HEK293 (cell line): Measurements from ENCODE around the gene TLE3.

Source experiments
- ATF2 ChIP-seq: fragments of 450-650 bp; formaldehyde crosslinking; IDR thresholded peaks from 2 replicates; pipeline ENCODE4 v1.5.1; 2016; ENCODE audit warnings: missing biosample characterization, missing genetic modification characterization, low read depth
- IKZF3 ChIP-seq: fragments of 450-650 bp; IDR thresholded peaks from 2 replicates; pipeline ENCODE4 v1.5.0; 2018; ENCODE audit warnings: missing biosample characterization, mild to moderate bottlenecking, missing genetic modification characterization, moderate library complexity
- MYNN ChIP-seq: fragments of 450-650 bp; formaldehyde crosslinking; IDR thresholded peaks from 2 replicates; pipeline ENCODE4 v1.5.1; 2016; ENCODE audit warnings: missing biosample characterization, missing genetic modification characterization, borderline replicate concordance
- PATZ1 ChIP-seq: fragments of 450-650 bp; formaldehyde crosslinking; IDR thresholded peaks from 2 replicates; pipeline ENCODE4 v1.5.1; 2016; ENCODE audit warnings: missing biosample characterization, missing genetic modification characterization
- ZBTB10 ChIP-seq: fragments of 450-650 bp; formaldehyde crosslinking; IDR thresholded peaks from 2 replicates; pipeline ENCODE4 v1.5.1; 2016; ENCODE audit warnings: missing biosample characterization, missing genetic modification characterization
- ZBTB11 ChIP-seq: fragments of 450-650 bp; formaldehyde crosslinking; conservative IDR thresholded peaks from 2 replicates; pipeline ENCODE4 v1.5.1; 2016; ENCODE audit warnings: low read depth, missing biosample characterization, missing genetic modification characterization
- ZBTB6 ChIP-seq: fragments of 450-650 bp; formaldehyde crosslinking; IDR thresholded peaks from 2 replicates; pipeline ENCODE4 v1.5.1; 2017; ENCODE audit warnings: missing biosample characterization, missing genetic modification characterization
- ZBTB8A ChIP-seq: fragments of 450-650 bp; formaldehyde crosslinking; IDR thresholded peaks from 2 replicates; pipeline ENCODE4 v1.5.1; 2016; ENCODE audit warnings: missing biosample characterization, missing genetic modification characterization
- ZFP37 ChIP-seq: fragments of 450-650 bp; formaldehyde crosslinking; IDR thresholded peaks from 2 replicates; pipeline ENCODE4 v1.5.1; 2016; ENCODE audit warnings: missing biosample characterization, missing genetic modification characterization
- ZFP41 ChIP-seq: fragments of 450-650 bp; formaldehyde crosslinking; IDR thresholded peaks from 2 replicates; pipeline ENCODE4 v1.5.1; 2016; ENCODE audit warnings: missing biosample characterization, missing genetic modification characterization, borderline replicate concordance
- ZIC2 ChIP-seq: fragments of 450-650 bp; formaldehyde crosslinking; IDR thresholded peaks from 2 replicates; pipeline ENCODE4 v1.5.1; 2016; ENCODE audit warnings: missing biosample characterization, missing genetic modification characterization
- ZNF10 ChIP-seq: fragments of 450-650 bp; formaldehyde crosslinking; IDR thresholded peaks from 2 replicates; pipeline ENCODE4 v1.5.1; 2017; ENCODE audit warnings: missing biosample characterization, missing genetic modification characterization
- ZNF155 ChIP-seq: fragments of 450-650 bp; formaldehyde crosslinking; IDR thresholded peaks from 2 replicates; pipeline ENCODE4 v1.5.1; 2016; ENCODE audit warnings: missing biosample characterization, missing genetic modification characterization
- ZNF157 ChIP-seq: fragments of 450-650 bp; formaldehyde crosslinking; IDR thresholded peaks from 2 replicates; pipeline ENCODE4 v1.5.1; 2016; ENCODE audit warnings: missing biosample characterization, missing genetic modification characterization
- ZNF16 ChIP-seq: fragments of 450-650 bp; formaldehyde crosslinking; IDR thresholded peaks from 2 replicates; pipeline ENCODE4 v1.5.1; 2016; ENCODE audit warnings: low read depth, missing biosample characterization, missing genetic modification characterization
- ZNF169 ChIP-seq: fragments of 450-650 bp; formaldehyde crosslinking; IDR thresholded peaks from 2 replicates; pipeline ENCODE4 v1.5.1; 2016; ENCODE audit warnings: missing biosample characterization, missing genetic modification characterization
- ZNF26 ChIP-seq: fragments of 450-650 bp; formaldehyde crosslinking; IDR thresholded peaks from 2 replicates; pipeline ENCODE4 v1.5.1; 2016; ENCODE audit warnings: missing biosample characterization, missing genetic modification characterization
- ZNF311 ChIP-seq: fragments of 450-650 bp; formaldehyde crosslinking; IDR thresholded peaks from 2 replicates; pipeline ENCODE4 v1.5.1; 2017; ENCODE audit warnings: missing biosample characterization, missing genetic modification characterization, borderline replicate concordance
- ZNF391 ChIP-seq: fragments of 450-650 bp; formaldehyde crosslinking; IDR thresholded peaks from 2 replicates; pipeline ENCODE4 v1.5.1; 2016; ENCODE audit warnings: low read depth, missing biosample characterization, missing genetic modification characterization, borderline replicate concordance
- ZNF423 ChIP-seq: fragments of 450-650 bp; formaldehyde crosslinking; IDR thresholded peaks from 2 replicates; pipeline ENCODE4 v1.5.1; 2016; ENCODE audit warnings: missing biosample characterization, missing genetic modification characterization
- ZNF48 ChIP-seq: fragments of 450-650 bp; formaldehyde crosslinking; IDR thresholded peaks from 2 replicates; pipeline ENCODE4 v1.5.1; 2016; ENCODE audit warnings: missing biosample characterization, missing genetic modification characterization
- ZNF501 ChIP-seq: fragments of 450-650 bp; formaldehyde crosslinking; IDR thresholded peaks from 2 replicates; pipeline ENCODE4 v1.5.1; 2016; ENCODE audit warnings: missing biosample characterization, missing genetic modification characterization
- ZNF558 ChIP-seq: fragments of 450-650 bp; formaldehyde crosslinking; IDR thresholded peaks from 2 replicates; pipeline ENCODE4 v1.5.1; 2016; ENCODE audit warnings: missing biosample characterization, missing genetic modification characterization
- ZSCAN16 ChIP-seq: fragments of 450-650 bp; formaldehyde crosslinking; IDR thresholded peaks from 2 replicates; pipeline ENCODE4 v1.5.1; 2016; ENCODE audit warnings: missing biosample characterization, missing genetic modification characterization

The TLE3 gene

GRCh38 chr15:70098461-70099166 lies 897 bp upstream of the TLE3 start (continued):
- no peak; the same call in 1 of the 2 replicates for TF ChIP-seq ZBTB6 (tag by site-specific recombination)
- TF ChIP-seq ZBTB11 (tag by site-specific recombination), result no peak
- TF ChIP-seq IKZF3 (tag by site-specific recombination), result no peak
- TF ChIP-seq ZNF26 (tag by site-specific recombination), result no peak
- TF ChIP-seq ZNF16, result no peak
- no peak for TF ChIP-seq ZNF157 (tag by site-specific recombination)
- TF ChIP-seq MYNN (tag by site-specific recombination), result no peak
- no peak for TF ChIP-seq ZSCAN16 (tag by site-specific recombination)
- TF ChIP-seq ZBTB8A (tag by site-specific recombination), result peak; percentile 97
- peak; percentile 91 for TF ChIP-seq PATZ1 (tag by site-specific recombination)
- peak; percentile 82 for TF ChIP-seq ZNF501 (tag by site-specific recombination)
- no peak for TF ChIP-seq ZNF10 (tag by site-specific recombination)
- no peak for TF ChIP-seq ZNF48 (tag by site-specific recombination)
- TF ChIP-seq ZBTB10 (tag by site-specific recombination), result peak; percentile 60
- TF ChIP-seq ZNF155 (tag by site-specific recombination), result no peak
- TF ChIP-seq ZFP41 (tag by site-specific recombination), result no peak
- no peak for TF ChIP-seq ZNF311 (tag by site-specific recombination)
- no peak for TF ChIP-seq ZNF169 (tag by site-specific recombination)
- no peak for TF ChIP-seq ZIC2 (tag by site-specific recombination)
- no peak for TF ChIP-seq ZFP37 (tag by site-specific recombination)
- TF ChIP-seq ZNF558, result no peak
- no peak for TF ChIP-seq ZNF391
- no peak for TF ChIP-seq ZNF423 (tag by site-specific recombination)
- TF ChIP-seq ATF2 (tag by site-specific recombination), result no peak; the same call in 1 of the 2 replicates
